ENCODE results near the gene RGS10. TPM values are rescaled to one million over a fixed set of nuclear protein-coding genes. Genes with fewer than 3 reads are reported as not detected.
"Not testable (repeated sequence)": the region's sequence is repeated elsewhere in the genome, so short reads cannot be mapped to it uniquely, and the experiment has no call there.

Gene RGS10
- total RNA-seq, 2 experiments from 2014 or later = 103 to 113 TPM

DNA sequence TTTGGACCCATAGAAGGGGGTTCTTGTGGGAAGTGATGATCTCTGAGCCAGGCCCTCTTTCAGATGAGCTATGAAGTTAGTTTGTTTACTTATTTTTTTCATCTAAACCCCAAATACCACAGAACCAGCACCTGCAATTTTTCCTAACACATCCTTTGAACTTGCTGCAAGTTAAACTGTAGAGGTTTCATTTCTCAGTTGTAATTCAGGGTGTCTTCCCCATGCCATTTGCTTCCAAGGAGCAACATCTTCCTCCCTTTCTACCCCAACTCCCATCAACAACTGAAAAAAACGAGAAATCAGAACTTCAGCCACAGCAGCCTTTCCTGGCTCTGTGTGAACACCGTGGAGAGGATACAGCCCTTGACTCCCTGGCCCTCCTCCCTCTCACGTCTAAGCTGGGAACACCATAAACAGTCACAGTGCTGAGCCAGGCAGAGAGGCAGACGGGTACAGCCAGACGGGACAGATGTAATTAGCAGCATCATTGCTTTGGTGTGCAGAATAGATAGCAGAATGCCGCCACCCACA, 63.6 kb downstream of the RGS10 start:
- Mint-ChIP-seq H3K9me3 (ENCODE audit: low read depth) (no peaks in the 10 kb centered on the region), H3K27ac (peak overlapping the region; percentile 40), H3K27me3 (peaks cover 3% of the 10 kb centered on the region), H3K36me3 (no peaks in the 10 kb centered on the region), H3K4me3 (peak overlapping the region; percentile 17), H3K4me1 (peaks cover 28% of the 10 kb centered on the region)
- no peak for DNase-seq
- peak; percentile 14 for ATAC-seq
- CTCF ChIA-PET = interaction anchor here (1.0 to 4.7 kb wide), 5 partner anchors 10 to 280 kb away, joined by 3 to 29 read pairs (median 4); partner anchors contain the start of gene RGS10

DNA sequence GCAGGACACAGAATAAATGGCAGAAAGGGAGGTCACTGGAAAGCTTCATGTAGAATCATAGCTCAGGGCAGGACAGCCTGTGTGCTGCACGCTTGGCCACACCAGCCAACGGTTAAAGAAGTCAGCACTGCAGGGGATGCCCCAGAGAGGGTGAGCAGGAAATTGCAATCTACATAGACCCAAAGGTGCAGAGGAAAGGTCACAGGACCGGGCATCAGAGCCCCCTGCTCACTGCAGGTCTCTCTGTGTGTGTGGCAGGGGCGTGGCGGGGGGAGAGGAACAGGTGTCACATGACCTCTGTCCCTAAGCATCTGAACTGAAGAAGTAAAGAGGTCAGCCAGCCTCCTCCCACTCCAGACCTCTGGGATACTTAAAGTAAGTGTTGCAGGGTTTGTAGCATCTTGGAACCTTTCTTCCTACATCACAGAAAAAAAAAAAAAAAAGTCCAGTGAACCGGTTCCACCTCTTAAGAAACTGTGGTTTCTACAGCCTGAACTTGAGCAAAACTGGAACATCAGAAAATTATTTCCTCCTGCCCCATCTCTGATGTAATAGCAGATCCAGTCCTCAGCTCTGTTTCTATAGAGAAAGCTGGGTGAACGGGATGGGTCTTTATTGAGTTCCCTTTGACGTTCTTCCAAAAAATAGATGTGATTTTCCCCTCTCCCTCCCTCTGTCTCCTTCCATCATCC, 64.3 kb downstream of the RGS10 start:
- no peaks in the 10 kb centered on the region for H3K9me3 Mint-ChIP-seq (ENCODE audit: low read depth)
- CTCF ChIA-PET = interaction anchor here (1.0 to 4.7 kb wide), 5 partner anchors 10 to 279 kb away, joined by 3 to 29 read pairs (median 4); partner anchors contain the start of gene RGS10
- ATAC-seq (peak; percentile 89), DNase-seq (peak; percentile 66)
- peaks cover 28% of the 10 kb centered on the region for H3K4me1 Mint-ChIP-seq
- H3K27me3 Mint-ChIP-seq = peaks cover 3% of the 10 kb centered on the region
- H3K27ac Mint-ChIP-seq = peak overlapping the region; percentile 8
- H3K36me3 Mint-ChIP-seq = no peaks in the 10 kb centered on the region
- H3K4me3 Mint-ChIP-seq = peak overlapping the region; percentile 17

DNA sequence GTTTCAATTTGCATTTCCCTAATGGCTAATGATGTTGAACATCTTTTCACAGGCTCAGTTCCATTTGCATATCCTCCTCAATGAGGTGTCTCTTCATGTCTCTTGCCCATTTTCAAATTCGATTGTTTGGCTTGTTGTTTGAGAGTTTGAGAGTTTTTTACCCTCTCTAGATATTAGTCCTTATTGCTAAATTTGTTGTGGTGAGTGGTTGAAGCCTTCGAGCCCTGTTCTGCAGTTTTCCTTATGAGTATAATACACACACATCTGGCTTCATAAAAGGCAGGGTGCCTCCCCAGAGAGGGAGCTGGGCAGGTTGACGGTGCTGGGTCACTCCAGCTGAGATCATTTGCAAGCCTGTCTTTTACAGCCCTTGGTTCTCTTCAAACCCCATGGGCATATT, 65.1 kb downstream of the RGS10 start:
- no peak for DNase-seq
- H3K4me1 Mint-ChIP-seq = peaks cover 28% of the 10 kb centered on the region
- H3K9me3 Mint-ChIP-seq (ENCODE audit: low read depth) = no peaks in the 10 kb centered on the region
- H3K27ac Mint-ChIP-seq = peak overlapping the region; percentile 55
- H3K4me3 Mint-ChIP-seq = no peak overlapping the region
- H3K27me3 Mint-ChIP-seq = peaks cover 3% of the 10 kb centered on the region
- ATAC-seq = no peak
- CTCF ChIA-PET = interaction anchor here (0.7 to 4.7 kb wide), 3 partner anchors 11 to 115 kb away, joined by 3 to 29 read pairs (median 6); partner anchors contain the start of gene RGS10
- H3K36me3 Mint-ChIP-seq = no peaks in the 10 kb centered on the region

DNA sequence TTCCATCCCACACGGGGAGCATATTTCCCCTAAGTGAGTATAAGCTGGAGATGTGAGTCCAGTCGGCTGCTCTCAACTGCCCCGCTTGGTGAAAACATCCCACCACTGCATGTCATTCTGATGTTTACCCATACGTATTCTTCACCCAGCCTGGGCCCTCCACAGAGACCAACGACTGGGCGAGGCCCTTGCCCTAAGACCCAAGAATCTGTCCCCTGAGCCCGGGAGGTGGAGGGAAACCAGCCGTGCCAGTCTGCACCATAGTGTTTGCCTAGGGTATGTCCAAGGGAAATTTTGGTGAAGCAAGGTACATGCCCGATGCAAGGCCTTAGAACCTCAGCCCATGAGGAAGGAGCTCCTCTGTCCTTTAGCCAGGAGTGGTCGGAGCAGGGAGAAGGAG, 67.9 kb downstream of the RGS10 start:
- Mint-ChIP-seq H3K27me3 (peaks cover 7% of the 10 kb centered on the region), H3K4me1 (peaks cover 26% of the 10 kb centered on the region), H3K9me3 (ENCODE audit: low read depth) (no peaks in the 10 kb centered on the region), H3K36me3 (no peaks in the 10 kb centered on the region), H3K27ac (no peak overlapping the region), H3K4me3 (no peak overlapping the region)
- no peak for ATAC-seq
- CTCF ChIA-PET = no interaction called here
- no peak for DNase-seq

DNA sequence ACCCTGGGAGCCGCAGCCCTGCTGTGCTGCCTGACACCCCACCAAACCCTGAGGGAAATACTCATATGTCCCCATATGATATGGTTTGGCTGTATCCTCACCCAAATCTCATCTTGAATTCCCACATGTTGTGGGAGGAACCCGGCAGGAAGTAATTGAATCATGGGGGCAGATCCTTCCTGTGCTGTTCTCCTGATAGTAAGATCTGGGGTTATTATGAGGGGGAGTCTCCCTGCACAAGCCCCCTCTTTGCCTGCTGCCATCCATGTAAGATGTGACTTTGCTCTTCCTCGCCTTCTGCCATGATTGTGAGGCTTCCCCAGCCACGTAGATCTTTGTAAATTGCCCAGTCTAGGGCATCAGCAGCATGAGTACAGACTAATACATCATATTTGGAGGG, 68.7 kb downstream of the RGS10 start:
- Mint-ChIP-seq H3K27ac (no peak overlapping the region), H3K36me3 (no peaks in the 10 kb centered on the region), H3K4me1 (peaks cover 18% of the 10 kb centered on the region), H3K9me3 (ENCODE audit: low read depth) (no peaks in the 10 kb centered on the region), H3K27me3 (peaks cover 7% of the 10 kb centered on the region), H3K4me3 (no peak overlapping the region)
- CTCF ChIA-PET = no interaction called here
- DNase-seq = no peak
- ATAC-seq = no peak

DNA sequence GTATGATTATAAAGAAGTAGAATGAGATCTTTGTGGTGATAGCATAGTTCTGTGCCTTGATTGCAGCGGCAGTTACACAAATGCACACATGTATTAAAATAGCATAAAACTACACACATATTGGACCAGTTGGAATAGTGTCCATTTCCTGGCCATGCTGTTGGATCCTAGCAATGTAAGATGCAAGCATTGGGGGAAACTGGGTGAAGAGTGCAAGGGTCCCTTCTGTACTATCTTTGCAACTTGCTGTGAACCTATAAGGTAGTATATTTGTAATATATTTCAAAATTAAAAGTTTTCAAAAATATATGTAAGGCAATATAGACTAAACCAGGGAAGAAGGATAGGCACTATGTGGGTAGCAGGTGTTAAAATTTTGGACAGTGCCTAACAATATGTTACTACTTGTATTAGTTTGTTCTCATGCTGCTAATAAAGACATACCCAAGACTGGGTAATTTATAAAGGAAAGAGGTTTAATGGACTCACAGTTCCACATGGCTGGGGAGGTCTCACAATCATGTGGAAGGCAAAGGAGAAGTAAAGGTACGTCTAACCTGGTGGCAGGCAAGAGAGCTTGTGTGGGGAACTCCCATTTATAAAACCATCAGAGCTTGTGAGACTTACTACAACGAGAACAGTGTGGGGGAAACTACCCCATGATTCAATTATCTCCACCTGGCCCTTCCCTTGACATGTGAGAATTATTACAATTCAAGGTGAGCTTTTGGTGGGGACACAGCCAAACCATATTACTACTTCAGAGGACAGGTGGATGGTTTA, 71.4 kb downstream of the RGS10 start:
- Mint-ChIP-seq H3K36me3 (no peaks in the 10 kb centered on the region), H3K27me3 (peaks cover 6% of the 10 kb centered on the region), H3K4me3 (no peak overlapping the region), H3K27ac (no peak overlapping the region), H3K4me1 (peaks cover 10% of the 10 kb centered on the region), H3K9me3 (ENCODE audit: low read depth) (no peaks in the 10 kb centered on the region)
- DNase-seq (no peak), ATAC-seq (no peak)
- CTCF ChIA-PET = interaction anchor here (2.3 kb wide), 1 partner anchor 26 kb away, joined by 9 read pairs; no protein-coding TSS in a partner anchor

DNA sequence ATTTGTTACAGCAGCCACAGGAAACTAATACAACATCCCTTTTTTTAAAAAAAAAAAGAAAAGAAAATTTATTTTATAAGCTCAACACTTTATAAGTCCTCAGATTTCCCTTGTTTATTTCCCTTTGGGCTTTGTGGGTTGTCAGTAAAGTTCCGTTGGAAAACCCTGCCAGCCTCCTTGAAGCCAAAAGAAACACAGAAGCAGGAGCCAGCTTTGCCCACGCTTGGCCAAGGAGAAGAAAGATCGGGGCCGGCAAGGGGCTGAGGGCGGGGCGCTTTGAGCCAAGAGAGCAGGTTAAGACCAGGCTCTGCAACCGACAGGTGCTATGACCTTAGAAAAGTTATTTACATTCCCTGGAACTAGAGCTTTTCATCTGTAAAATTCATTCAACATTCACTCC, 72.7 kb downstream of the RGS10 start:
- no peak overlapping the region for H3K27ac Mint-ChIP-seq
- no peak overlapping the region for H3K4me3 Mint-ChIP-seq
- CTCF ChIA-PET = interaction anchor here (0.7 to 1.1 kb wide), 2 partner anchors 137 to 270 kb away, joined by 3 read pairs; no protein-coding TSS in a partner anchor
- no peaks in the 10 kb centered on the region for H3K36me3 Mint-ChIP-seq
- no peaks in the 10 kb centered on the region for H3K9me3 Mint-ChIP-seq (ENCODE audit: low read depth)
- peaks cover 4% of the 10 kb centered on the region for H3K27me3 Mint-ChIP-seq
- H3K4me1 Mint-ChIP-seq = peaks cover 20% of the 10 kb centered on the region
- DNase-seq = no peak
- ATAC-seq = no peak

DNA sequence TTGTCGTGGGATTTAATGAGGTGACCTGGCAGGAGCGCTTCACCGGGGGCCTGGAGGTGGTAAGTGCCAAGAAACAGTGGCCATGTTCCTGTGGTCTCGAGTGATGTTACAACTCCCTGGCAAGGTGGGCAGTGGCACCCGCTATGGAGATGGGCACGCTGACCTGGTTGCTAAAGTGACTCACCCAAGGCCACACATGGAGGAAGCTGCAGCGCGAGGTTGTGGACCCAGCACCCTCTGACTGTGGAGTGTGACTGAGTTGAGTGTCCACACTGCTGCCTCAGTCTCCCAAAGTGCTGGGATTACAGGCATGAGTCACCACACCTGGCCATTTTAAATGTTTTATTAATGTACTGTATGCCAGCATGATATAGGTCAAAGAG, 73.2 kb downstream of the RGS10 start:
- Mint-ChIP-seq H3K27ac (no peak overlapping the region), H3K27me3 (peaks cover 4% of the 10 kb centered on the region), H3K36me3 (no peaks in the 10 kb centered on the region), H3K9me3 (ENCODE audit: low read depth) (no peaks in the 10 kb centered on the region), H3K4me1 (peaks cover 20% of the 10 kb centered on the region), H3K4me3 (no peak overlapping the region)
- ATAC-seq (no peak), DNase-seq (no peak)
- CTCF ChIA-PET = no interaction called here

DNA sequence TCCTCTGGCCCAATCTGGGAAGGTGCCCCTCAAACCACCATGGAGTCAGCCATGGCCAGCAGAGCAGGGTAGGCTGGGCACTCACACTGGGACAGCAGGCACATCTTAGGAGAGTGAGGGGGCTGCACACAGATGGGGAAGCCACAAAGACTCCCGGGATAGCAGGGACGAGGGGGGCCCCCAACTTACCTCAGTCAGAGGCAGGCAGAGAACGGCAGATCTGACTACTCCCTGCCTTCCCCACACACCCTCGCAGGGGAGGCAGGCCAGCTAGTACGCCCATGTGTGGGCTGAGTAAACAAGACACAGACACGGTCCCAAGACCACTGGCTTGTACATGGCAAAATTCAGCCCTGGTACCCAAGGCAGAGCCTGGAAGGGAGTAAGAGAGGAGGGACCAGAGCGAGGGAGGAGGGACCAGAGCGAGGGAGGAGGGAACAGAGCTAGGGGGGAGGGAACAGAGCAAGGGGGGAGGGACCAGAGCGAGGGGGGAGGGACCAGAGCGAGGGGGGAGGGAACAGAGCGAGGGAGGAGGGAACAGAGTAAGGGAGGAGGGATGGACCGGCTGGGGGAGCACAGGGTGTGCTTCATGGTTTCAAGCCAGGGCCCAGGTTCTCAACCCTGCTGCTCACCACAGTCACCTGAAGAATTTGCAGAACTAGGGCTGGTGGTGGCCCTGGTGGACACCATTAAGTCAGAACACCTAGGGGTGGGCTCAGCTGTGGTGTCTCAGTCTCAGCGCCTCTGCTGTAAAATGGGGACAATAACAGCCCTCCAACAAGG, 73.8 kb downstream of the RGS10 start:
- Mint-ChIP-seq H3K4me1 (peaks cover 20% of the 10 kb centered on the region), H3K4me3 (no peak overlapping the region), H3K9me3 (ENCODE audit: low read depth) (no peaks in the 10 kb centered on the region), H3K27me3 (peaks cover 4% of the 10 kb centered on the region), H3K27ac (no peak overlapping the region), H3K36me3 (no peaks in the 10 kb centered on the region)
- no peak for ATAC-seq
- DNase-seq = no peak
- CTCF ChIA-PET = no interaction called here

DNA sequence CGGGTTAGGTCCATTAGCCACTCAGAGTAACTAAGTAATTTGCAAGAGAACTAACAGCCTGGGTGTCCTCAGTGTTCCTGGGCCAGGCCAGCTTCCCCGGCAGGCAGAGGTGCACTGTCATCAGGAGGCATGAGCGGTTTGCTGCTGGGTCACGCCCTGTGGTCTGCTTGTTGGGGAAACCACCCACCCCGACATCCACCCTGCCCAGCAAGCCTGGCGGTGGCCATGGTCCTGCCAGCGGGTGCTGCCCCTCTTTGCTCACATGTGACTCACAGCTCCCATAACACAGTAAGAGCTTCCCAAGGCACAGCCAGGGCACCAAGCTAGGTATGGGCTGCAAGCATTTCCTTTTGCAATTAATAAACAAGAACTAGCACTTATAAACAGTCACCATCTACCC, 75.9 kb downstream of the RGS10 start:
- Mint-ChIP-seq H3K4me1 (peaks cover 22% of the 10 kb centered on the region), H3K36me3 (peaks cover 9% of the 10 kb centered on the region), H3K9me3 (ENCODE audit: low read depth) (peaks cover 6% of the 10 kb centered on the region), H3K27me3 (peaks cover 4% of the 10 kb centered on the region), H3K27ac (peak overlapping the region; percentile 49), H3K4me3 (no peak overlapping the region)
- peak; percentile 81 for DNase-seq
- peak; percentile 90 for ATAC-seq
- CTCF ChIA-PET = interaction anchor here (1.1 to 2.4 kb wide), 3 partner anchors 22 to 260 kb away, joined by 3 to 10 read pairs (median 5); partner anchors contain the start of gene RGS10

DNA sequence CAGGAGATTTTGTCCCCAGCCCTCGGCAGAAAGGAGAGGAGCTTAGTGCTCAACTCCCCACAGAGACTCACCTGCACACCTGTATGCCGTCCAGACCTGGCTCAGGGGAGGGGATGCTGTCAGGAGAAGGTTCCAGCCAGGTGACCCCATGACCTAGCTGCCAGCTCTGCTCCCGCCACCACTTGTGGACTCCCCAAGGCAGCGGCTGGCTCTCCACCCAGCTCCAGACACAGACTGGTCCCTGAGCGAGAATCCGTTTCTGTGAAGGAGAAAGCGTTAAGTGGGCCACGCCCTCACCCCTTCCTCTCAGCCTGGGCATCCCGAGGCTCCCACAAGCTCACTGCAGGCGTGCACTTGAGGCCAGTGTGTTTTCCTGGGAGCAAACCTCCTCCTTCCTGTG, 76.4 kb downstream of the RGS10 start:
- ATAC-seq (no peak), DNase-seq (no peak)
- H3K9me3 Mint-ChIP-seq (ENCODE audit: low read depth) = peaks cover 6% of the 10 kb centered on the region
- H3K4me3 Mint-ChIP-seq = no peak overlapping the region
- H3K27me3 Mint-ChIP-seq = peaks cover 4% of the 10 kb centered on the region
- CTCF ChIA-PET = interaction anchor here (1.1 to 2.4 kb wide), 3 partner anchors 21 to 260 kb away, joined by 3 to 10 read pairs (median 5); partner anchors contain the start of gene RGS10
- peaks cover 25% of the 10 kb centered on the region for H3K4me1 Mint-ChIP-seq
- peak overlapping the region; percentile 22 for H3K27ac Mint-ChIP-seq
- peaks cover 9% of the 10 kb centered on the region for H3K36me3 Mint-ChIP-seq

DNA sequence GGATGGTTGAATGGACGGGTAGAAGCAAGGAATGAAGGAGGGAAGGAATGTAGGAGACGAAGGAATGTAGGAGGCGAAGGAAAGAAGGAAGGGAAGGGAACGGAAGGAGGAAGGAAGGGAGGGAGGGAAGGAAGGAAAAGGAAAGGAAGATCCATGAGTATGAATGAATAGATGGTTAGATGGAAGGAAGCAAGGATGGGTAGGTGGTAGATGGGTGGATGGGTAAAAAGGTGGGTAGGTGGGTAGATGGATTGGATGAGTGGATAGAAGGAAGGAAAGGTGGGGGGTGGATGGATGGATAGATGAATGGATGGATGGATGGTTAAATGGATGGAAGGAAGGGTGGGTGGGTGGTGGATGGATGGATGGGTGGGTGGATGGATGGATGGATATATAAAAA, 77.4 kb downstream of the RGS10 start:
- no peak for DNase-seq
- Mint-ChIP-seq H3K27me3 (peaks cover 2% of the 10 kb centered on the region), H3K9me3 (ENCODE audit: low read depth) (peaks cover 6% of the 10 kb centered on the region), H3K36me3 (peaks cover 9% of the 10 kb centered on the region), H3K4me1 (peaks cover 27% of the 10 kb centered on the region), H3K4me3 (no peak overlapping the region), H3K27ac (no peak overlapping the region)
- no peak for ATAC-seq
- CTCF ChIA-PET = interaction anchor here (2.4 kb wide), 1 partner anchor 20 kb away, joined by 10 read pairs; no protein-coding TSS in a partner anchor

DNA sequence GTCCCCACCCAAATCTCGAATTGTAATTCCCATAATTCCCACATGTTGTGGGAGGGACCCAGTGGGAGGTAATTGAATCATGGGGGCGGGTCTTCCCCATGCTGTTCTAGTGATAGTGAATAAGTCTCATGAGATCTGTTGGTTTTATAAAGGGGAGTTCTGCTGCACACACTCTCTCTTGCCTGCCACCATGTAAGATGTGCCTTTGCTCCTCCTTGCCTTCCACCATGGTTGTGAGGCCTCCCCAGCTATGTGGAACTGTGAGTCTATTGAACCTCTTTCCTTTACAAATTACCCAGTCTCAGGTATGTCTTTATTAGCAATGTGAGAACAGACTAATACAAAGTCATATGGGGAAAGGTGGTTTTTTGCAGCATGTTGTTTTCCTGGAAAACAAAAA, 79.3 kb downstream of the RGS10 start:
- ATAC-seq; H3K27ac Mint-ChIP-seq; H3K36me3 Mint-ChIP-seq; CTCF ChIA-PET; DNase-seq; H3K27me3 Mint-ChIP-seq; H3K9me3 Mint-ChIP-seq (ENCODE audit: low read depth); H3K4me3 Mint-ChIP-seq: not testable (repeated sequence)
- H3K4me1 Mint-ChIP-seq = peaks cover 27% of the 10 kb centered on the region

Measured in activated CD8-positive, alpha-beta memory T cell treated with anti-CD3 and anti-CD28 coated beads, Interleukin-2, amount 10 ng/mL, durations not matched to agents 7 days and 5 days (primary cell).